Measurements from ENCODE around the gene IFT122. TPM values are rescaled to one million over a fixed set of nuclear protein-coding genes. Genes with fewer than 3 reads are reported as not detected.

IFT122 gene
- total RNA-seq, 2 experiments from 2014 or later, result 15.6 to 34.0 TPM

DNA sequence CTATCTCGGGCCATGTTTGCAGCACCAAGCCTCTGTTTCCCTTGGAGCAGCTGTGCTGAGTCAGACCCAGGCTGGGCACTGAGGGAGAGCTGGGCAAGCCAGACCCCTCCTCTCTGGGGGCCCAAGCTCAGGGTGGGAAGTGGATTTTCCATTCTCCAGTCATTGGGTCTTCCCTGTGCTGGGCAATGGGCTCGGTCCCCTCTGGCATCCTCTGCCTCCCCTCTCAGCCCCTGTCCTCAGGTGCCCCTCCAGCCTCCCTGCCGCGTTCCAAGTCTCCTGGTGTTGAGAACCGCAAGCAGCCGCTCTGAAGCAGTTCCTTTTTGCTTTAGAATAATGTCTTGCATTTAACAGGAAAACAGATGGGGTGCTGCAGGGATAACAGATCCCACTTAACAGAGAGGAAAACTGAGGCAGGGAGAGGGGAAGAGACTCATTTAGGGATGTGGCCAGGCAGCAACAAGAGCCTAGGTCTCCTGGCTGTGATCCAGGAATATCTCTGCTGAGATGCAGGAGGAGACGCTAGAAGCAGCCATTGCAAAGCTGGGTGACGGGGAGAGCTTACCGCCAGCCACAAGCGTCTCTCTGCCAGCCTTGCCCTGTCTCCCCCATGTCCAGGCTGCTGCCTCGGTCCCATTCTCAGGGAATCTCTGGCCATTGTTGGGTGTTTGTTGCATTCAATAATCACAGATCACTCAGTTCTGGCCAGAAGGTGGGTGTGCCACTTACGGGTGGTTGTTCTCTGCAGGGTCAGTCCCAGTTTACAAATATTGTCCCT is 89.6 kb downstream of the IFT122 start:
- CTCF ChIA-PET, result no interaction called here
- Mint-ChIP-seq H3K36me3 (no peaks in the 10 kb centered on the region), H3K27me3 (no peaks in the 10 kb centered on the region), H3K27ac (no peak overlapping the region), H3K4me1 (no peaks in the 10 kb centered on the region), H3K4me3 (no peak overlapping the region), H3K9me3 (ENCODE audit: low read depth) (no peaks in the 10 kb centered on the region)
- ATAC-seq (no peak), DNase-seq (no peak)

DNA sequence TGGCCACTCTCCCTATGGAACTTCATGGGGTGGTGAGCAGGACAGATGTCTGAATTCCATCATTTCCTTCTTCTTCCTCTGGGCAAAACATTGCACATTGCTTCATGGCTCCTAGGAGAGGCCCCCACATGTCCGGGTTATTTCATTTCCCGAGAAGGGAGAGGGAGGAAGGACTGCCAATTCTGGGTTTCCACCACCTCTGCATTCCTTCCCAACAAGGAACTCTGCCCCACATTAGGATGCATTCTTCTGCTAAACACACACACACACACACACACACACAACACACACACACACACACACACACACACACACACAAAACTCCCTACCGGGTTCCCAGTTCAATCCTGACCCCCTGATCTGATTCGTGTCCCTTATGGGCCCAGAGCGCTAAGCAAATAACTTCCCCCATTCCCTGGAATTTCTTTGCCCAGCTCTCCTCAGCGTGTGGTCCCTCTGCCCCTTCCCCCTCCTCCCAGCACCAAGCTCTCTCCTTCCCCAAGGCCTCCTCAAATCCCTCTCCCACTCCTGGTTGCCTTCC is 90.3 kb downstream of the IFT122 start:
- H3K9me3 Mint-ChIP-seq (ENCODE audit: low read depth), result no peaks in the 10 kb centered on the region
- H3K4me3 Mint-ChIP-seq, result no peak overlapping the region
- H3K27me3 Mint-ChIP-seq, result no peaks in the 10 kb centered on the region
- ATAC-seq (no peak), DNase-seq (no peak)
- no peak overlapping the region for H3K27ac Mint-ChIP-seq
- H3K4me1 Mint-ChIP-seq, result no peaks in the 10 kb centered on the region
- CTCF ChIA-PET, result interaction anchor here (0.7 kb wide), 1 partner anchor 398 kb away, joined by 3 read pairs; no protein-coding TSS in a partner anchor
- H3K36me3 Mint-ChIP-seq, result no peaks in the 10 kb centered on the region

DNA sequence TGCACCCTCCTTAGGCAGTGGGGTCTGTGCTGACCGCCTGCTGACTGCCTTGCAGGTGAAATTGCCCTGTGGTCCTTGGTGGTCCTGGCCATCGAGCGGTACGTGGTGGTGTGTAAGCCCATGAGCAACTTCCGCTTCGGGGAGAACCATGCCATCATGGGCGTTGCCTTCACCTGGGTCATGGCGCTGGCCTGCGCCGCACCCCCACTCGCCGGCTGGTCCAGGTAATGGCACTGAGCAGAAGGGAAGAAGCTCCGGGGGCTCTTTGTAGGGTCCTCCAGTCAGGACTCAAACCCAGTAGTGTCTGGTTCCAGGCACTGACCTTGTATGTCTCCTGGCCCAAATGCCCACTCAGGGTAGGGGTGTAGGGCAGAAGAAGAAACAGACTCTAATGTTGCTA is 90.8 kb downstream of the IFT122 start:
- Mint-ChIP-seq H3K36me3 (no peaks in the 10 kb centered on the region), H3K27ac (no peak overlapping the region), H3K4me1 (no peaks in the 10 kb centered on the region), H3K27me3 (peaks cover 2% of the 10 kb centered on the region), H3K4me3 (no peak overlapping the region), H3K9me3 (ENCODE audit: low read depth) (no peaks in the 10 kb centered on the region)
- DNase-seq, result no peak
- ATAC-seq, result no peak
- CTCF ChIA-PET, result interaction anchor here (0.5 to 0.7 kb wide), 2 partner anchors 397 to 931 kb away, joined by 3 read pairs; no protein-coding TSS in a partner anchor

DNA sequence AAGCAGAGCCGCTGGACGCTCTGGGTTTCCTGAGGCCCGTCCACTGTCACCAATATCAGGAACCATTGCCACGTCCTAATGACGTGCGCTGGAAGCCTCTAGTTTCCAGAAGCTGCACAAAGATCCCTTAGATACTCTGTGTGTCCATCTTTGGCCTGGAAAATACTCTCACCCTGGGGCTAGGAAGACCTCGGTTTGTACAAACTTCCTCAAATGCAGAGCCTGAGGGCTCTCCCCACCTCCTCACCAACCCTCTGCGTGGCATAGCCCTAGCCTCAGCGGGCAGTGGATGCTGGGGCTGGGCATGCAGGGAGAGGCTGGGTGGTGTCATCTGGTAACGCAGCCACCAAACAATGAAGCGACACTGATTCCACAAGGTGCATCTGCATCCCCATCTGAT is 91.7 kb downstream of the IFT122 start:
- ATAC-seq, result no peak
- no peaks in the 10 kb centered on the region for H3K4me1 Mint-ChIP-seq
- DNase-seq, result no peak

DNA sequence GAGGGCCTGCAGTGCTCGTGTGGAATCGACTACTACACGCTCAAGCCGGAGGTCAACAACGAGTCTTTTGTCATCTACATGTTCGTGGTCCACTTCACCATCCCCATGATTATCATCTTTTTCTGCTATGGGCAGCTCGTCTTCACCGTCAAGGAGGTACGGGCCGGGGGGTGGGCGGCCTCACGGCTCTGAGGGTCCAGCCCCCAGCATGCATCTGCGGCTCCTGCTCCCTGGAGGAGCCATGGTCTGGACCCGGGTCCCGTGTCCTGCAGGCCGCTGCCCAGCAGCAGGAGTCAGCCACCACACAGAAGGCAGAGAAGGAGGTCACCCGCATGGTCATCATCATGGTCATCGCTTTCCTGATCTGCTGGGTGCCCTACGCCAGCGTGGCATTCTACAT is 92.2 kb downstream of the IFT122 start:
- H3K4me1 Mint-ChIP-seq, result no peaks in the 10 kb centered on the region
- H3K27me3 Mint-ChIP-seq, result peaks cover 3% of the 10 kb centered on the region
- CTCF ChIA-PET, result no interaction called here
- H3K9me3 Mint-ChIP-seq (ENCODE audit: low read depth), result no peaks in the 10 kb centered on the region
- no peak for DNase-seq
- H3K27ac Mint-ChIP-seq, result no peak overlapping the region
- no peaks in the 10 kb centered on the region for H3K36me3 Mint-ChIP-seq
- H3K4me3 Mint-ChIP-seq, result no peak overlapping the region
- no peak for ATAC-seq

More for the DNA sequence above, 91.7 kb downstream of the IFT122 start:
- CTCF ChIA-PET, result no interaction called here
- H3K36me3 Mint-ChIP-seq, result no peaks in the 10 kb centered on the region
- H3K27ac Mint-ChIP-seq, result no peak overlapping the region
- no peaks in the 10 kb centered on the region for H3K9me3 Mint-ChIP-seq (ENCODE audit: low read depth)
- no peak overlapping the region for H3K4me3 Mint-ChIP-seq
- peaks cover 2% of the 10 kb centered on the region for H3K27me3 Mint-ChIP-seq

DNA sequence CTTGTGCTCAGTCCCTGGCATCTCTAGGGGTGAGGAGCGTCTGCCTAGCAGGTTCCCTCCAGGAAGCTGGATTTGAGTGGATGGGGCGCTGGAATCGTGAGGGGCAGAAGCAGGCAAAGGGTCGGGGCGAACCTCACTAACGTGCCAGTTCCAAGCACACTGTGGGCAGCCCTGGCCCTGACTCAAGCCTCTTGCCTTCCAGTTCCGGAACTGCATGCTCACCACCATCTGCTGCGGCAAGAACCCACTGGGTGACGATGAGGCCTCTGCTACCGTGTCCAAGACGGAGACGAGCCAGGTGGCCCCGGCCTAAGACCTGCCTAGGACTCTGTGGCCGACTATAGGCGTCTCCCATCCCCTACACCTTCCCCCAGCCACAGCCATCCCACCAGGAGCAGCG is 93.4 kb downstream of the IFT122 start:
- H3K4me3 Mint-ChIP-seq, result no peak overlapping the region
- H3K27ac Mint-ChIP-seq, result no peak overlapping the region
- no peak for ATAC-seq
- no peaks in the 10 kb centered on the region for H3K4me1 Mint-ChIP-seq
- no peak for DNase-seq
- no peaks in the 10 kb centered on the region for H3K36me3 Mint-ChIP-seq
- peaks cover 4% of the 10 kb centered on the region for H3K27me3 Mint-ChIP-seq
- H3K9me3 Mint-ChIP-seq (ENCODE audit: low read depth), result no peaks in the 10 kb centered on the region
- CTCF ChIA-PET, result no interaction called here

DNA sequence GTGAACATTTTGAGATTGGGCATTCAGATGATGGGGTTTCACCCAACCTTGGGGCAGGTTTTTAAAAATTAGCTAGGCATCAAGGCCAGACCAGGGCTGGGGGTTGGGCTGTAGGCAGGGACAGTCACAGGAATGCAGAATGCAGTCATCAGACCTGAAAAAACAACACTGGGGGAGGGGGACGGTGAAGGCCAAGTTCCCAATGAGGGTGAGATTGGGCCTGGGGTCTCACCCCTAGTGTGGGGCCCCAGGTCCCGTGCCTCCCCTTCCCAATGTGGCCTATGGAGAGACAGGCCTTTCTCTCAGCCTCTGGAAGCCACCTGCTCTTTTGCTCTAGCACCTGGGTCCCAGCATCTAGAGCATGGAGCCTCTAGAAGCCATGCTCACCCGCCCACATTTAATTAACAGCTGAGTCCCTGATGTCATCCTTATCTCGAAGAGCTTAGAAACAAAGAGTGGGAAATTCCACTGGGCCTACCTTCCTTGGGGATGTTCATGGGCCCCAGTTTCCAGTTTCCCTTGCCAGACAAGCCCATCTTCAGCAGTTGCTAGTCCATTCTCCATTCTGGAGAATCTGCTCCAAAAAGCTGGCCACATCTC is 94.5 kb downstream of the IFT122 start:
- H3K27ac Mint-ChIP-seq, result no peak overlapping the region
- H3K36me3 Mint-ChIP-seq, result no peaks in the 10 kb centered on the region
- peaks cover 4% of the 10 kb centered on the region for H3K27me3 Mint-ChIP-seq
- H3K4me1 Mint-ChIP-seq, result no peaks in the 10 kb centered on the region
- CTCF ChIA-PET, result interaction anchor here (0.7 kb wide), 1 partner anchor 10 kb away, joined by 3 read pairs; no protein-coding TSS in a partner anchor
- DNase-seq, result no peak
- no peak for ATAC-seq
- no peak overlapping the region for H3K4me3 Mint-ChIP-seq
- H3K9me3 Mint-ChIP-seq (ENCODE audit: low read depth), result no peaks in the 10 kb centered on the region

DNA sequence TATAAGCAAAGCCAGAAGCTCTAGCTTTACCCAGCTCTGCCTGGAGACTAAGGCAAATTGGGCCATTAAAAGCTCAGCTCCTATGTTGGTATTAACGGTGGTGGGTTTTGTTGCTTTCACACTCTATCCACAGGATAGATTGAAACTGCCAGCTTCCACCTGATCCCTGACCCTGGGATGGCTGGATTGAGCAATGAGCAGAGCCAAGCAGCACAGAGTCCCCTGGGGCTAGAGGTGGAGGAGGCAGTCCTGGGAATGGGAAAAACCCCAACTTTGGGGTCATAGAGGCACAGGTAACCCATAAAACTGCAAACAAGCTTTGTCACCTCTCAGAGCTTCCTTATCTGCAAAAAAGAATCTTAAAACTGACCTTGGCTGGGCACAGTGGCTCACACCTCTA is 95.1 kb downstream of the IFT122 start:
- CTCF ChIA-PET, result interaction anchor here (0.7 kb wide), 1 partner anchor 11 kb away, joined by 3 read pairs; no protein-coding TSS in a partner anchor
- no peak for ATAC-seq
- no peaks in the 10 kb centered on the region for H3K9me3 Mint-ChIP-seq (ENCODE audit: low read depth)
- no peak overlapping the region for H3K4me3 Mint-ChIP-seq
- no peak for DNase-seq
- H3K4me1 Mint-ChIP-seq, result no peaks in the 10 kb centered on the region
- no peak overlapping the region for H3K27ac Mint-ChIP-seq
- no peaks in the 10 kb centered on the region for H3K36me3 Mint-ChIP-seq
- H3K27me3 Mint-ChIP-seq, result peaks cover 4% of the 10 kb centered on the region

DNA sequence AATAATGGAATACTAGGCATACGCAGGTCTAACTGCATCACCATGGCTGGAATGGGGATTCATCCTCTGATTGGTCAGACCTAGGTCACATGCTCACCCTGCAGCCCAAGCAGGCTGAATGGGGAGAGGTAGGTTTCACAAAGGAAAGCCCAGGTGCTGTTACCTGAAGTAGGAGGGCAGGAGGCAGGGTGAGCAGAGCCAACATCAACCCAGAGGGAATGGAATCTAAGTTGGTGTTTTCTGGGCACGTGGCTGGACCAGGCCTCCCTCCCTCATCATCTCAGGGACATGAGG is 96.3 kb downstream of the IFT122 start:
- no peak for DNase-seq
- Mint-ChIP-seq H3K4me1 (no peaks in the 10 kb centered on the region), H3K9me3 (ENCODE audit: low read depth) (no peaks in the 10 kb centered on the region), H3K27me3 (peaks cover 4% of the 10 kb centered on the region), H3K36me3 (no peaks in the 10 kb centered on the region), H3K27ac (no peak overlapping the region), H3K4me3 (no peak overlapping the region)
- CTCF ChIA-PET, result interaction anchor here (0.5 kb wide), 1 partner anchor 351 kb away, joined by 5 read pairs; no protein-coding TSS in a partner anchor
- no peak for ATAC-seq

DNA sequence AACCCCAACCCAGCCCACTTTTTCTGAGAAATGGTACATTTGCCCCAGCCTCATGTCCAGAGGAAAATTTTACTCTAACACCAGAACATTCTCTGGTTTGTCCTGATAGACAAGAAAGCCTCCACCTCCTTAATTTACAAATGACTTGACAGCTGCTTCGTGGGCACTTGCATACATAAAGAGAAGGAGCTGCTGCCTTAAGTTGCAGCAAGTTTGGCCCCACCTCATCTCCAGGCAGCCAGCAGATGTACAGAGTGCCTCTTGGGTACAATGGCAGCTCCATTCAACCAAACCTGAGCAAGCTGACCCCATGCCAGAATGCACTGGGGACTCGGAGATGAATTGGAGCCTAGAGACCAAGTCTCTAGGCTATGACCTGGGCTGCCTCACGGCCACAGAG is 96.8 kb downstream of the IFT122 start:
- Mint-ChIP-seq H3K9me3 (ENCODE audit: low read depth) (no peaks in the 10 kb centered on the region), H3K36me3 (no peaks in the 10 kb centered on the region), H3K27me3 (peaks cover 4% of the 10 kb centered on the region), H3K4me3 (no peak overlapping the region), H3K4me1 (no peaks in the 10 kb centered on the region), H3K27ac (no peak overlapping the region)
- DNase-seq (no peak), ATAC-seq (no peak)
- CTCF ChIA-PET, result interaction anchor here (0.5 to 1.2 kb wide), 2 partner anchors 18 to 351 kb away, joined by 3 to 5 read pairs; no protein-coding TSS in a partner anchor

DNA sequence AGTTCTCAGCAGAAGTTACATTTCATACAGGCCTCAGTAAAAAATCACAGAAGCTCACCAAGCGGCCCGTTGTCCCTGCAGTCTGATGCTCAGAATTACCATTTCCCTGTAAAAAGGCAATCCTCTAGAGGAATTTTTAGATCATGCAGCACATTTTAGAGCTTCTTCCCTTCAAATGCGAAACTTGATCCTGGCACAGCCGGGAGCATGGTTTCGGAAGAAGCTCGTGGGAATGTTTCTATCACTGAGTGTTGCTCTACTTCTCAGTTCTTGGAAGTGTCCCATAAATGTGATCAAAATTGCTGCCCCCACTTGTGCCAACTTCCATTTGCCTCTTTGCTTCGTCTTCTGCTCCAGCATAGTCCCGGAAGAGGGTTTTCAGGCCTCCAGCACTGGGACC is 99.2 kb downstream of the IFT122 start:
- no peak overlapping the region for H3K4me3 Mint-ChIP-seq
- H3K27ac Mint-ChIP-seq, result no peak overlapping the region
- no peaks in the 10 kb centered on the region for H3K4me1 Mint-ChIP-seq
- peaks cover 4% of the 10 kb centered on the region for H3K27me3 Mint-ChIP-seq
- no peaks in the 10 kb centered on the region for H3K36me3 Mint-ChIP-seq
- ATAC-seq (no peak), DNase-seq (no peak)
- no peaks in the 10 kb centered on the region for H3K9me3 Mint-ChIP-seq (ENCODE audit: low read depth)
- CTCF ChIA-PET, result interaction anchor here (0.8 to 1.2 kb wide), 2 partner anchors 15 to 49 kb away, joined by 3 read pairs; no protein-coding TSS in a partner anchor

DNA sequence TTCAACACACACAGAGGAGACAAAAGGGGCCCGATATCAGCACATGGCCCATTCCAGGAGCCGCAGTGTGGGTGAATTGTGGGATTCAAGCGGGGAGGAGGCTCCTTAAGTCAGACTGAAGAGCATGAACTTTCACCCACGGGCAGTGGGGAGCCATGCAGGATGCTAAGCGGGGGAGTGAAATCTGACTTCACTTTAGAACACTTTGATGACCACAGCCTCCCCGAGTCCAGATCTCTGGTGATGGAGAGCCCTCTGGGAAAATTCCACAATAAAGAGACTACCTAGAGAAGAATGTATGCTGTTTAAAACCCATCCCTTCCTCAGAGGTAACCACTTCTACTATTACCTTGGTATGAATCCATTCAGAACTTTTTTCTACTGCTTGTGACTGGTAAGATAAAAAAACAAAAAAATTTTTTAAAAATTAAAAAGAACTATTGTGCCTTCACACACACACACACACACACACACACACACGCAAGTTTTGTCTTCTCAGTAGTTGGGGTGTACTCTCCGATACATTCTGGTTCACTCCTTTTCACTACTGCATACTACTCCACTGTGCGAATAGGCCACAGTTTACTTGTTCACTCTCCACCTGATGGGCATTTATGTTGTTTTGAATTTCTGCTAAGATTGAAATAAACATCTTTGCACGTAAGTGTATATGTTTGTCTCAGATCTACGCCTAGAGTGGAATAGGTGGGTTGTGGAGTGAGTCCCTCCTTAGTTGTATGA is 100.9 kb downstream of the IFT122 start:
- ATAC-seq (no peak), DNase-seq (no peak)
- no peaks in the 10 kb centered on the region for H3K9me3 Mint-ChIP-seq (ENCODE audit: low read depth)
- no peak overlapping the region for H3K27ac Mint-ChIP-seq
- H3K4me1 Mint-ChIP-seq, result no peaks in the 10 kb centered on the region
- no peak overlapping the region for H3K4me3 Mint-ChIP-seq
- peaks cover 2% of the 10 kb centered on the region for H3K27me3 Mint-ChIP-seq
- H3K36me3 Mint-ChIP-seq, result no peaks in the 10 kb centered on the region
- CTCF ChIA-PET, result no interaction called here

DNA sequence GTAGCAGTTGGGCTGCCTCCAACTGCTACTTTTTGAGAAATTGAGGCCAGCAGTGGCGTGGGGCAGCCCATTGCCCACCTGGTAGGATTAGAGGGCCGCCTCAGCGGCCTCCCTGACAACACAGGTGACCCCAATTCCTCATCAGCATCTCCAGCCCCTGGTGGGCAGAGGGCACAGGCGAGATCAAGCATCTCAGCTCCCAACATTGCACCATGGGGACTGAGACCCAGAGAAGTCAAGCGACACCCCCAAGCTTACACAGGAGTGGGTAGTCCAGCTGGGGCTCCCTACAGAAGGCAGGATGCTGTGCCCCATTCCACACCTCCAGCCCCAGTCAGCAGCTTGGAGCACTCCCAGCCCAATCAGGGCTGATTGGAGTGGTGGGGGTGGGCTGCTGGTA is 102.7 kb downstream of the IFT122 start:
- no peak overlapping the region for H3K27ac Mint-ChIP-seq
- ATAC-seq (no peak), DNase-seq (no peak)
- H3K4me1 Mint-ChIP-seq, result no peaks in the 10 kb centered on the region
- H3K9me3 Mint-ChIP-seq (ENCODE audit: low read depth), result no peaks in the 10 kb centered on the region
- no peaks in the 10 kb centered on the region for H3K36me3 Mint-ChIP-seq
- CTCF ChIA-PET, result no interaction called here
- no peak overlapping the region for H3K4me3 Mint-ChIP-seq
- no peaks in the 10 kb centered on the region for H3K27me3 Mint-ChIP-seq
